Epithelial cell of alveolus of lung (primary cell): ENCODE results near the gene TBXAS1. TPM values are rescaled to one million over a fixed set of nuclear protein-coding genes. Genes with fewer than 3 reads are reported as not detected.

Source experiments
- total RNA-seq: library from RNA; depleted of rRNA; stranded (reverse); fragments of >200 nt; gene quantifications from 2 replicates; pipeline ENCODE4 v1.2.1, GENCODE V29; 2015

Gene TBXAS1
- total RNA-seq: 5.3 and 6.1 TPM in 2 replicates

DNA sequence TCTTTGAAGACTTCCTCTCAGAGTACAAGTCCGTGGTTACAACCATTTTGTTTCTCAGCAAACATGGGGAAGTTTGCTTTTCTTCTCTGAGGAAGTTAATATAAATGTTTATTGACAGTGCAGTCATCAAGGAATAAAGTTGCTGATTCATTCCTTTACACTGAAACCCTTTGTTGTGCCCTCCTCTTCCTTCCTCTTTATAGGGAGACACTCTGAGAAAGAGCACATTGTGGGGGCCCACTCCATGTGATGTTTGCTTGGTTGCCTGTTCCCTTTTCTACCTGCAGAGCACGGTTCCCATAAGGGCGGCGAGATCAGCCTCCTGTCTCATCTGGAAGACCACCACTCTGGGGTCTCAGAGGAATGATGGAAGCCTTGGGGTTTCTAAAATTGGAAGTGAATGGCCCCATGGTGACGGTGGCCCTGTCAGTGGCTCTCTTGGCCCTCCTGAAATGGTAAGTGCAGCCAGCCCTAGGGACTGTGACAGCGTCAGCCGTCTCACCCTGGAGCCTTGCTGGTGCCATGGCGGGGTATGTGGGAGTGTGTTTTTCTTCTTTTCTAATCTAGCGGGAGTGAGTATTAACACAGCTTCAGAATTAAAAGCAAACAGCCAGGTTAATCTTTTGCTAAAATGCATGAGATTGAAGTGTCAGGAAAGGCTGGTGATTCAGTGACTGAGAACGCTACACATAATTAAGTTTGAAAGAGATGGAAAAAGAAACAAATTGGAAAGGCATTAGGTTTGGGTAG lies at the start of gene TBXAS1:
TBXAS1 (plus strand) TSS at position 240 of the 750 bp plus-strand sequence; CDS start at position 367, 127 bp downstream.

DNA sequence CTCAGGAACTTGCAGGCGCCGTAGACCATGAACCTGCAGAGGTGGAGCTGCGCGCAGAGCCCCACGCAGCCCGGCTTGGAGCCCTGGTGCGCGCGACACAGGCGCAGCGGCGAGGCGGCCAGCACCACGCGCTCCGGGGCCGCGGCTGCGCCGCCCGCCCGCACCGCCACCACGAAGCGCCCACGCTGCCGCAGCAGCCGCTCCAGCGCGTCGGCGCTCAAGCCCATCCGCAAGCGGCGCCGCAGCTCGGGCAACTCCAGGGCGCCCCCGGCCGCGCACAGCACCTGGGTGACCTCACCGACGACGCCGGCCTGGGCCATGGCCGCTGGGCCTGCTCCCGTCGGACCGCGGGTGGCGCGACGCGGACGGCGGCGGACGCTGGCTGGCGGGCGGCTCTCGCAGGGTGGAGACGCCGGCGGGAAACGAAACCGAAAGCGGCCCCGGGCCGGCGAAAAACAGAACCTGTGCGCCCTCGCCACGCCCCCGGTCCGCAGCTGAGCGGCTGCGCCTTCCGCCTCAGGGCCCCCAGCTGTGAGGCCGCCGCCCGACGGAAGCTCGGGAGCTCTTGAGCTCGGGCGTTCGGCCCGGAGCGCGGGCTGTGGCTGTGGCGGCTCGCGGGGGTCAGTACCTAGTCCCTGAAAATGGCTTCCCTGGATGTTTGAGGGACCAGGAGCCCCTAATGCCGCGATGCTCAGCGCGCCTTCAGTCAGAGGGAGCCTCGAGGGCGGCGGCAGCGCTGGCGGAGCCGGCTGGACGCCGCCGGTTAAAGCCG lies 233.7 kb downstream of the TBXAS1 start, which contains the start of gene PARP12:
PARP12 (minus strand) TSS at position 424 of the 772 bp plus-strand sequence; CDS start at position 320, 104 bp downstream.

Other genes starting within 250 kb of the TBXAS1 start
- gene HIPK2, start 51.3 kb upstream of the TBXAS1 start, total RNA-seq: 14.1 and 45.4 TPM in 2 replicates
- 8.6 and 20.6 TPM in 2 replicates for gene PARP12, start 233.7 kb downstream of the TBXAS1 start, total RNA-seq